ENCODE data around the gene TMEM51. TPM values are rescaled to one million over a fixed set of nuclear protein-coding genes. Genes with fewer than 3 reads are reported as not detected.

TMEM51 gene
- total and polyA plus RNA-seq, 9 of the 15 experiments (the other 6 are each of a cell fraction or from before 2014, with no cell fraction given): 0.06 to 1.4 (median 0.58) TPM

DNA sequence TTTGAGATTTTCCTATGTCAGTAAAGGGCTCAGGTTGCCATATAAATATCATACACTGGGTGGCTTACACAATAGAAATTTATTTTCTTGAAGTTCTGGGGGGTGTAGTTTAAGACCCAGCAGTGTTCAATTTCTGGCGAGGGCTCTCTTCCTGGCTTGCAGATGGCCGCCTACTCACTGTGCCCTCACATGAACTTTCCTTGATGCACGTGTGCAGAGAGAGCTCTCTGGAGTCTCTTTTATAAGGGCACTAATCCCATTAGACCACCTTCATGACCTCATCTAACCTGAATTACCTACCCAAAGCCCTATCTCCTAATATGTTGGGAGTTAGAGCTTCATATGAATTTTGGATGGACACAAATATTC is 21.1 kb downstream of the TMEM51 start:
- BruUV-seq (replicated peaks): no TSS peak
- POLR2A ChIA-PET: interaction anchor here (1.2 kb wide), 1 partner anchor 18 kb away, joined by 3 read pairs; no protein-coding TSS in a partner anchor
- 6% methylated on average over 3 of the region's 3 CpGs for WGBS (ENCODE audit: insufficient coverage, low coverage, missing lambda C conversion rate)
- no peak overlapping the region for H3K4me2 ChIP-seq (ENCODE audit: insufficient read depth, low read length)
- H3K79me2 ChIP-seq (ENCODE audit: control insufficient read depth, insufficient read depth, low read length): no peaks in the 10 kb centered on the region
- DNase-seq (ENCODE audit: extremely low read depth in 1 of 4, low spot score in 3 of 4) (no peak), ATAC-seq (no peak), FAIRE-seq (no peak)
- peaks cover 9 to 12% of the 10 kb centered on the region in 2 experiments; a peak in 4 of 5 replicates for H3K4me1 ChIP-seq (replicated peaks in 1 of 2; ENCODE audit: control insufficient read depth in 2 of 2, insufficient read depth in 2 of 2, low read length in 2 of 2)
- no peaks in the 10 kb centered on the region for H3K9me3 ChIP-seq (replicated peaks; ENCODE audit: control insufficient read depth, insufficient read depth, low read depth, low read length)
- no peak overlapping the region for H3K27ac ChIP-seq (ENCODE audit: extremely low read depth, low read depth, low read length)
- in situ Hi-C loops (cut with MboI): no loop called here
- H3K9me1 ChIP-seq (ENCODE audit: control insufficient read depth, insufficient read depth, low read length): no peaks in the 10 kb centered on the region
- intact Hi-C loops (cut with micrococcal nuclease): no loop called here
- H3K4me3 ChIP-seq: no peak overlapping the region
- peaks cover 23 to 40% of the 10 kb centered on the region in 2 experiments for H3K27me3 ChIP-seq (ENCODE audit: control insufficient read depth in 2 of 2, insufficient read depth in 2 of 2, low read length in 2 of 2)
- no peak overlapping the region for H3K9ac ChIP-seq (ENCODE audit: insufficient read depth in 1 of 2, low read depth in 2 of 2, low read length in 2 of 2)
- H2AFZ ChIP-seq (ENCODE audit: low read depth, low read length): no peak overlapping the region
- H4K20me1 ChIP-seq (replicated peaks; ENCODE audit: control insufficient read depth, insufficient read depth, low read length): peaks cover 11% of the 10 kb centered on the region; the same call in 1 of the 2 replicates
- CTCF ChIA-PET (ENCODE audit: low intra/inter-chr PET ratio): no interaction called here
- no peaks in the 10 kb centered on the region for H3K36me3 ChIP-seq (ENCODE audit: control insufficient read depth, insufficient read depth, low read length)
- TF ChIP-seq ZNF134 (CRISPR knock-in tag; conservative IDR thresholded peaks at IDR 0.05): no peak
- no peak for TF ChIP-seq ZNF146 (CRISPR knock-in tag; IDR thresholded peaks at IDR 0.05; ENCODE audit: unreplicated experiment)
- TF ChIP-seq, protein P1, sequence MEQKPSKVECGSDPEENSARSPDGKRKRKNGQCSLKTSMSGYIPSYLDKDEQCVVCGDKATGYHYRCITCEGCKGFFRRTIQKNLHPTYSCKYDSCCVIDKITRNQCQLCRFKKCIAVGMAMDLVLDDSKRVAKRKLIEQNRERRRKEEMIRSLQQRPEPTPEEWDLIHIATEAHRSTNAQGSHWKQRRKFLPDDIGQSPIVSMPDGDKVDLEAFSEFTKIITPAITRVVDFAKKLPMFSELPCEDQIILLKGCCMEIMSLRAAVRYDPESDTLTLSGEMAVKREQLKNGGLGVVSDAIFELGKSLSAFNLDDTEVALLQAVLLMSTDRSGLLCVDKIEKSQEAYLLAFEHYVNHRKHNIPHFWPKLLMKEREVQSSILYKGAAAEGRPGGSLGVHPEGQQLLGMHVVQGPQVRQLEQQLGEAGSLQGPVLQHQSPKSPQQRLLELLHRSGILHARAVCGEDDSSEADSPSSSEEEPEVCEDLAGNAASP (IDR thresholded peaks at IDR 0.05): peak; percentile 57; the same call in 1 of the 2 replicates
- no peak for TF ChIP-seq SMARCB1 (IDR thresholded peaks at IDR 0.05; ENCODE audit: insufficient read length, low read depth)
- TF ChIP-seq CHD1 (IDR thresholded peaks at IDR 0.05; ENCODE audit: low read length): no peak
- no peak for TF ChIP-seq STAG1 (CRISPR knock-in tag; IDR thresholded peaks at IDR 0.05; ENCODE audit: borderline replicate concordance)
- TF ChIP-seq RB1 (IDR thresholded peaks at IDR 0.05; ENCODE audit: low read depth): no peak
- TF ChIP-seq, protein P2, sequence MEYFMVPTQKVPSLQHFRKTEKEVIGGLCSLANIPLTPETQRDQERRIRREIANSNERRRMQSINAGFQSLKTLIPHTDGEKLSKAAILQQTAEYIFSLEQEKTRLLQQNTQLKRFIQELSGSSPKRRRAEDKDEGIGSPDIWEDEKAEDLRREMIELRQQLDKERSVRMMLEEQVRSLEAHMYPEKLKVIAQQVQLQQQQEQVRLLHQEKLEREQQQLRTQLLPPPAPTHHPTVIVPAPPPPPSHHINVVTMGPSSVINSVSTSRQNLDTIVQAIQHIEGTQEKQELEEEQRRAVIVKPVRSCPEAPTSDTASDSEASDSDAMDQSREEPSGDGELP (CRISPR knock-in tag; IDR thresholded peaks at IDR 0.05; ENCODE audit: borderline replicate concordance): no peak
- TF ChIP-seq FOSL1 (tag; conservative IDR thresholded peaks at IDR 0.05): 0 out of 2 replicates have a peak, but pooled peaks have one; percentile 9
- TF ChIP-seq ZSCAN32 (CRISPR knock-in tag; IDR thresholded peaks at IDR 0.05): no peak
- no peak for TF ChIP-seq ZNF133 (CRISPR knock-in tag; IDR thresholded peaks at IDR 0.05)
- TF ChIP-seq PTTG1 (tag; IDR thresholded peaks at IDR 0.05; ENCODE audit: low read depth): no peak
- TF ChIP-seq, protein P3, sequence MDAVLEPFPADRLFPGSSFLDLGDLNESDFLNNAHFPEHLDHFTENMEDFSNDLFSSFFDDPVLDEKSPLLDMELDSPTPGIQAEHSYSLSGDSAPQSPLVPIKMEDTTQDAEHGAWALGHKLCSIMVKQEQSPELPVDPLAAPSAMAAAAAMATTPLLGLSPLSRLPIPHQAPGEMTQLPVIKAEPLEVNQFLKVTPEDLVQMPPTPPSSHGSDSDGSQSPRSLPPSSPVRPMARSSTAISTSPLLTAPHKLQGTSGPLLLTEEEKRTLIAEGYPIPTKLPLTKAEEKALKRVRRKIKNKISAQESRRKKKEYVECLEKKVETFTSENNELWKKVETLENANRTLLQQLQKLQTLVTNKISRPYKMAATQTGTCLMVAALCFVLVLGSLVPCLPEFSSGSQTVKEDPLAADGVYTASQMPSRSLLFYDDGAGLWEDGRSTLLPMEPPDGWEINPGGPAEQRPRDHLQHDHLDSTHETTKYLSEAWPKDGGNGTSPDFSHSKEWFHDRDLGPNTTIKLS (IDR thresholded peaks at IDR 0.05; ENCODE audit: borderline replicate concordance, low read depth): no peak
- TF ChIP-seq MIER1 (IDR thresholded peaks at IDR 0.05; ENCODE audit: low read depth): no peak
- no peak for TF ChIP-seq JUND (IDR thresholded peaks at IDR 0.05; ENCODE audit: borderline replicate concordance, low read depth, low read length)
- TF ChIP-seq JUND (tag; IDR thresholded peaks at IDR 0.05; ENCODE audit: borderline replicate concordance, low read depth, low read length): 0 out of 3 replicates have a peak, but pooled peaks have one; percentile 1
- TF ChIP-seq, protein P4, sequence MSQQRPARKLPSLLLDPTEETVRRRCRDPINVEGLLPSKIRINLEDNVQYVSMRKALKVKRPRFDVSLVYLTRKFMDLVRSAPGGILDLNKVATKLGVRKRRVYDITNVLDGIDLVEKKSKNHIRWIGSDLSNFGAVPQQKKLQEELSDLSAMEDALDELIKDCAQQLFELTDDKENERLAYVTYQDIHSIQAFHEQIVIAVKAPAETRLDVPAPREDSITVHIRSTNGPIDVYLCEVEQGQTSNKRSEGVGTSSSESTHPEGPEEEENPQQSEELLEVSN (IDR thresholded peaks at IDR 0.05; ENCODE audit: borderline replicate concordance in 1 of 2, extremely low read depth in 1 of 2, insufficient read depth in 1 of 2, insufficient read length in 1 of 2, low read depth in 1 of 2, low read length in 1 of 2, poor library complexity in 1 of 2, severe bottlenecking in 1 of 2): no peak
- no peak for TF ChIP-seq BRD9 (IDR thresholded peaks at IDR 0.05; ENCODE audit: low read depth, partially characterized antibody)
- no peak for TF ChIP-seq FUS (optimal IDR thresholded peaks at IDR 0.05; ENCODE audit: low read depth, low read length)
